HL-60/S4 treated with phorbol 12-myristate 13-acetate at 8.2 ng/mL for 4 days and 3 days (cell line): ENCODE data around the gene CWH43.
"Not testable (repeated sequence)": the region's sequence is repeated elsewhere in the genome, so short reads cannot be mapped to it uniquely, and the experiment has no call there.

Experiments used
- in situ Hi-C: fragments of 300-500 bp; cut with MboI; formaldehyde crosslinking; loops from 2 replicates; pipeline ENCODE4 v1.15.0; 2022; ENCODE audit warnings: low sequenced_read_pairs

The CWH43 gene

GRCh38 chr4:48974979-48975640 is 11.0 kb upstream of the CWH43 start:
- in situ Hi-C loops: no loop called here

GRCh38 chr4:48976041-48976440 is 10.0 kb upstream of the CWH43 start:
- in situ Hi-C loops: no loop called here

- in situ Hi-C loops: no loop called here
Observed at GRCh38 chr4:48979914-48980579, 6.0 kb upstream of the CWH43 start.

GRCh38 chr4:48984005-48984404 is 2.1 kb upstream of the CWH43 start:
- in situ Hi-C loops: not testable (repeated sequence)

- in situ Hi-C loops: no loop called here
Observed at GRCh38 chr4:48985602-48985975, 486 bp upstream of the CWH43 start.

- in situ Hi-C loops: no loop called here
Observed at GRCh38 chr4:48986654-48987164, 634 bp downstream of the CWH43 start.

GRCh38 chr4:48989461-48990203 is 3.6 kb downstream of the CWH43 start:
- in situ Hi-C loops: no loop called here

- in situ Hi-C loops: no loop called here
Observed at GRCh38 chr4:48991357-48991756, 5.3 kb downstream of the CWH43 start.

- in situ Hi-C loops: no loop called here
Observed at GRCh38 chr4:48997962-48998361, 11.9 kb downstream of the CWH43 start.

- in situ Hi-C loops: no loop called here
Observed at GRCh38 chr4:48998440-48998839, 12.4 kb downstream of the CWH43 start.

GRCh38 chr4:49000806-49001205 is 14.7 kb downstream of the CWH43 start:
- in situ Hi-C loops: no loop called here

- in situ Hi-C loops: no loop called here
Observed at GRCh38 chr4:49002931-49003330, 16.9 kb downstream of the CWH43 start.

- in situ Hi-C loops: no loop called here
Observed at GRCh38 chr4:49018718-49019295, 32.7 kb downstream of the CWH43 start.

GRCh38 chr4:49032440-49033161 is 46.5 kb downstream of the CWH43 start:
- in situ Hi-C loops: no loop called here

GRCh38 chr4:49036528-49036927 is 50.5 kb downstream of the CWH43 start:
- in situ Hi-C loops: no loop called here

GRCh38 chr4:49044270-49044669 is 58.2 kb downstream of the CWH43 start:
- in situ Hi-C loops: no loop called here

- in situ Hi-C loops: no loop called here
Observed at GRCh38 chr4:49058306-49058705, 72.2 kb downstream of the CWH43 start.

GRCh38 chr4:49063670-49064069 is 77.6 kb downstream of the CWH43 start:
- in situ Hi-C loops: no loop called here

GRCh38 chr4:49072196-49072595 is 86.1 kb downstream of the CWH43 start:
- in situ Hi-C loops: not testable (repeated sequence)

- in situ Hi-C loops: not testable (repeated sequence)
Observed at GRCh38 chr4:49091883-49092282, 105.8 kb downstream of the CWH43 start.

- in situ Hi-C loops: not testable (repeated sequence)
Observed at GRCh38 chr4:49092608-49093135, 106.6 kb downstream of the CWH43 start.
